ENCODE measurements around the gene IL25. TPM values are rescaled to one million over a fixed set of nuclear protein-coding genes. Genes with fewer than 3 reads are reported as not detected.

The IL25 gene
- total and polyA plus RNA-seq, 2 of the 4 experiments (the other 2 are of a cell fraction) = not detected

DNA sequence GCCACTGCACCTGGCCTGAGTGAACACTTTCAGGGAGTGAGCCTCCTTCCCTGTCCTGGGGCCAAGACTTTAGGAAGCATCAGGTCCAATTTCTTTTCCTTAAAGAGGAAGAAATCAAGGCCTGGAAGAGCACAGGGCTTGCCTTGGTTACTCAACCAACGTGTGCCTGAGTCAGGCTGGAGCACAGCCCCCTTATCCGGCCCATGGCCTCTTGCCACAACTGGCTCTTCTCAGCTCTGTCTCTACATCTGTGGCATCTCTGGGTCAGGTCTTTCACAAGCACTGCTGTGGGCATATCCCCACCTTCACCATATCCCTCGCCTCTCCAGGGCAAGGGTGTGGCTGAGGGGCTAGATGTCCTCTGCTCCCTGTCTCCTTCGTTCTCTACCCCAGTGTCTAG lies 28.7 kb downstream of the IL25 start:
- dilution Hi-C loops (cut with HindIII; ENCODE audit: low sequenced_read_pairs, unreplicated experiment) = no loop called here
- Histone ChIP-seq H3K27ac (ENCODE audit: insufficient read depth, low read length) (no peak overlapping the region), H3K4ac (ENCODE audit: low read depth, low read length) (no peak overlapping the region), H2AK5ac (ENCODE audit: low read depth, low read length) (no peak overlapping the region), H2AK9ac (replicated peaks; ENCODE audit: low read depth, low read length, poor library complexity) (no peak overlapping the region), H2BK15ac (ENCODE audit: low read depth, low read length) (no peak overlapping the region), H2AFZ (replicated peaks; ENCODE audit: low read length, poor library complexity) (no peak overlapping the region), H3K18ac (ENCODE audit: low read depth, low read length) (no peak overlapping the region), H3K36me3 (ENCODE audit: control insufficient read depth, insufficient read depth, low read length) (no peaks in the 10 kb centered on the region), H3K4me1 (ENCODE audit: control insufficient read depth, insufficient read depth, low read length) (no peaks in the 10 kb centered on the region), H3K79me1 (ENCODE audit: low read depth in 1 of 2, low read length in 2 of 2) (no peaks in the 10 kb centered on the region), H3K27me3 (ENCODE audit: control insufficient read depth, insufficient read depth, low read length) (peaks cover 34% of the 10 kb centered on the region; the same call in 1 of the 2 replicates), H4K91ac (ENCODE audit: insufficient read depth, low read depth, low read length) (no peak overlapping the region), H3K9me3 (ENCODE audit: control insufficient read depth, insufficient read depth, low read length) (no peaks in the 10 kb centered on the region), H4K20me1 (ENCODE audit: insufficient read depth, low read length) (no peaks in the 10 kb centered on the region), H4K8ac (ENCODE audit: low read depth in 2 of 2, low read length in 2 of 2) (no peak overlapping the region), H3K14ac (replicated peaks; ENCODE audit: low read depth, low read length) (no peak overlapping the region), H4K5ac (ENCODE audit: low read depth, low read length) (no peak overlapping the region), H3K9ac (ENCODE audit: low read depth, low read length) (no peak overlapping the region), H2BK20ac (ENCODE audit: low read depth, low read length) (no peak overlapping the region), H2BK5ac (ENCODE audit: low read depth, low read length, poor library complexity, severe bottlenecking) (no peak overlapping the region), H3K4me2 (ENCODE audit: low read depth, low read length) (no peak overlapping the region), H3K4me3 (ENCODE audit: insufficient read depth, low read depth, low read length) (no peak overlapping the region), H2BK120ac (ENCODE audit: low read depth, low read length) (no peak overlapping the region), H3K56ac (ENCODE audit: extremely low read depth, insufficient read depth, low read length) (no peak overlapping the region), H3K23ac (ENCODE audit: low read depth, low read length) (no peak overlapping the region), H3K9me1 (ENCODE audit: insufficient read depth, low read length) (peaks cover 2% of the 10 kb centered on the region; the same call in 1 of the 2 replicates)
- WGBS, 2 experiments (ENCODE audit: extremely low coverage in 2 of 2, insufficient read length in 1 of 2) = no CpG with 5 or more reads among the region's 4 CpGs
- ATAC-seq (ENCODE audit: low read depth) (no peak), DNase-seq (no peak)
- ChIA-PET POLR2A (ENCODE audit: unreplicated experiment) (no interaction called here), CTCF (no interaction called here)
- TF ChIP-seq POLR2A (IDR thresholded peaks at IDR 0.05; ENCODE audit: low read depth, low read length) (no peak), FOS (IDR thresholded peaks at IDR 0.05; ENCODE audit: low read depth, low read length) (no peak), CEBPB (IDR thresholded peaks at IDR 0.05; ENCODE audit: low read depth, low read length) (no peak), CHD1 (IDR thresholded peaks at IDR 0.05; ENCODE audit: low read depth, low read length) (no peak), RCOR1 (IDR thresholded peaks at IDR 0.05; ENCODE audit: insufficient replicate concordance, low read length) (no peak), ELK1 (IDR thresholded peaks at IDR 0.05; ENCODE audit: borderline replicate concordance, low read depth, low read length) (no peak), RAD21 (IDR thresholded peaks at IDR 0.05; ENCODE audit: low read length) (no peak), SMC3 (IDR thresholded peaks at IDR 0.05; ENCODE audit: low read depth, low read length) (no peak), MAZ (IDR thresholded peaks at IDR 0.05; ENCODE audit: borderline replicate concordance, low read depth, low read length) (no peak), NFE2L2 (IDR thresholded peaks at IDR 0.05; ENCODE audit: low read depth, low read length) (no peak), RFX5 (IDR thresholded peaks at IDR 0.05; ENCODE audit: low read depth, low read length) (no peak), MAFK (IDR thresholded peaks at IDR 0.05; ENCODE audit: low read depth, low read length) (no peak)
- TF ChIP-seq, protein P1, sequence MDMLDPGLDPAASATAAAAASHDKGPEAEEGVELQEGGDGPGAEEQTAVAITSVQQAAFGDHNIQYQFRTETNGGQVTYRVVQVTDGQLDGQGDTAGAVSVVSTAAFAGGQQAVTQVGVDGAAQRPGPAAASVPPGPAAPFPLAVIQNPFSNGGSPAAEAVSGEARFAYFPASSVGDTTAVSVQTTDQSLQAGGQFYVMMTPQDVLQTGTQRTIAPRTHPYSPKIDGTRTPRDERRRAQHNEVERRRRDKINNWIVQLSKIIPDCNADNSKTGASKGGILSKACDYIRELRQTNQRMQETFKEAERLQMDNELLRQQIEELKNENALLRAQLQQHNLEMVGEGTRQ (IDR thresholded peaks at IDR 0.05; ENCODE audit: low read depth, low read length) = no peak
- TF ChIP-seq, protein P2, sequence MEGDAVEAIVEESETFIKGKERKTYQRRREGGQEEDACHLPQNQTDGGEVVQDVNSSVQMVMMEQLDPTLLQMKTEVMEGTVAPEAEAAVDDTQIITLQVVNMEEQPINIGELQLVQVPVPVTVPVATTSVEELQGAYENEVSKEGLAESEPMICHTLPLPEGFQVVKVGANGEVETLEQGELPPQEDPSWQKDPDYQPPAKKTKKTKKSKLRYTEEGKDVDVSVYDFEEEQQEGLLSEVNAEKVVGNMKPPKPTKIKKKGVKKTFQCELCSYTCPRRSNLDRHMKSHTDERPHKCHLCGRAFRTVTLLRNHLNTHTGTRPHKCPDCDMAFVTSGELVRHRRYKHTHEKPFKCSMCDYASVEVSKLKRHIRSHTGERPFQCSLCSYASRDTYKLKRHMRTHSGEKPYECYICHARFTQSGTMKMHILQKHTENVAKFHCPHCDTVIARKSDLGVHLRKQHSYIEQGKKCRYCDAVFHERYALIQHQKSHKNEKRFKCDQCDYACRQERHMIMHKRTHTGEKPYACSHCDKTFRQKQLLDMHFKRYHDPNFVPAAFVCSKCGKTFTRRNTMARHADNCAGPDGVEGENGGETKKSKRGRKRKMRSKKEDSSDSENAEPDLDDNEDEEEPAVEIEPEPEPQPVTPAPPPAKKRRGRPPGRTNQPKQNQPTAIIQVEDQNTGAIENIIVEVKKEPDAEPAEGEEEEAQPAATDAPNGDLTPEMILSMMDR (conservative IDR thresholded peaks at IDR 0.05; ENCODE audit: low read depth, low read length) = no peak
- in situ Hi-C loops (cut with MboI; ENCODE audit: low sequenced_read_pairs) = no loop called here
- BruUV-seq (replicated peaks) = no TSS peak
- intact Hi-C loops (cut with micrococcal nuclease) = no loop called here
